Epithelial cell of proximal tubule (primary cell): ENCODE results near the gene TMC8. TPM values are rescaled to one million over a fixed set of nuclear protein-coding genes. Genes with fewer than 3 reads are reported as not detected.

Source experiments
- DNase-seq: peaks from one replicate; pipeline ENCODE4 v3.0.0-alpha.2; 2011; ENCODE audit warnings: low read depth
- H3K4me3 ChIP-seq: 2 replicates; pipeline ENCODE4 v1.5.1; 2011; ENCODE audit warnings: low read depth, mild to moderate bottlenecking, low read length
- total RNA-seq: library from RNA; depleted of rRNA; stranded (reverse); fragments of >200 nt; gene quantifications from 2 replicates; pipeline ENCODE4 v1.2.3, GENCODE V29; 2015
- TF ChIP-seq, protein P1 (sequence below): conservative IDR thresholded peaks from 2 replicates; pipeline ENCODE4 v1.5.1; 2012; ENCODE audit warnings: low read depth, mild to moderate bottlenecking, low read length

Gene TMC8
- total RNA-seq, 1 donor from 2014 or later: 1.2 TPM

DNA sequence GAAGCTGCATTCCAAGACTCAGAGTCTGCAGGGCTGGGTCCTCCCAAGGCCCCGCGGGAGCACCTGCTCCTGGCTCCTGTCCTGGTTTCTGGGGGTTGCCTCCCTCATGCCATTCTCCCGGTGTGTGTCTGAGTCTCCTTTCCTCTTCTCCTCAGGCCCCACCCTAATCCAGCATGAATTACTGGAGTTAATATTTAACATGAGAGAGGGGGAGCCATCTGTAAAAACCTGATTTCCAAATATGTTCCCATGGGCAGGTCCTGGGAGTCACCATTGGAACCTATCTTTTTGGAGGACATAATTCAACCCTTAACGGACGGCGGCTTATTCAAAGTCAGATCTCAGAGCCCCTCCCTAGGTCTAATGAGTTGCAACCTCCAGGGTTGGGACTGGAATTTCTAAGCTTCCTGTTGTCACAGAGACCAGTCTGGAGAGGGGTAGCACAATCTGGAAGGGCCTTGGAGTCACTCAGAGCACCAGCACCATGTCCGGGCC is 21.0 kb downstream of the TMC8 start:
- no peak for DNase-seq
- H3K4me3 ChIP-seq: no peak overlapping the region
- TF ChIP-seq, protein P1, sequence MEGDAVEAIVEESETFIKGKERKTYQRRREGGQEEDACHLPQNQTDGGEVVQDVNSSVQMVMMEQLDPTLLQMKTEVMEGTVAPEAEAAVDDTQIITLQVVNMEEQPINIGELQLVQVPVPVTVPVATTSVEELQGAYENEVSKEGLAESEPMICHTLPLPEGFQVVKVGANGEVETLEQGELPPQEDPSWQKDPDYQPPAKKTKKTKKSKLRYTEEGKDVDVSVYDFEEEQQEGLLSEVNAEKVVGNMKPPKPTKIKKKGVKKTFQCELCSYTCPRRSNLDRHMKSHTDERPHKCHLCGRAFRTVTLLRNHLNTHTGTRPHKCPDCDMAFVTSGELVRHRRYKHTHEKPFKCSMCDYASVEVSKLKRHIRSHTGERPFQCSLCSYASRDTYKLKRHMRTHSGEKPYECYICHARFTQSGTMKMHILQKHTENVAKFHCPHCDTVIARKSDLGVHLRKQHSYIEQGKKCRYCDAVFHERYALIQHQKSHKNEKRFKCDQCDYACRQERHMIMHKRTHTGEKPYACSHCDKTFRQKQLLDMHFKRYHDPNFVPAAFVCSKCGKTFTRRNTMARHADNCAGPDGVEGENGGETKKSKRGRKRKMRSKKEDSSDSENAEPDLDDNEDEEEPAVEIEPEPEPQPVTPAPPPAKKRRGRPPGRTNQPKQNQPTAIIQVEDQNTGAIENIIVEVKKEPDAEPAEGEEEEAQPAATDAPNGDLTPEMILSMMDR: no peak

DNA sequence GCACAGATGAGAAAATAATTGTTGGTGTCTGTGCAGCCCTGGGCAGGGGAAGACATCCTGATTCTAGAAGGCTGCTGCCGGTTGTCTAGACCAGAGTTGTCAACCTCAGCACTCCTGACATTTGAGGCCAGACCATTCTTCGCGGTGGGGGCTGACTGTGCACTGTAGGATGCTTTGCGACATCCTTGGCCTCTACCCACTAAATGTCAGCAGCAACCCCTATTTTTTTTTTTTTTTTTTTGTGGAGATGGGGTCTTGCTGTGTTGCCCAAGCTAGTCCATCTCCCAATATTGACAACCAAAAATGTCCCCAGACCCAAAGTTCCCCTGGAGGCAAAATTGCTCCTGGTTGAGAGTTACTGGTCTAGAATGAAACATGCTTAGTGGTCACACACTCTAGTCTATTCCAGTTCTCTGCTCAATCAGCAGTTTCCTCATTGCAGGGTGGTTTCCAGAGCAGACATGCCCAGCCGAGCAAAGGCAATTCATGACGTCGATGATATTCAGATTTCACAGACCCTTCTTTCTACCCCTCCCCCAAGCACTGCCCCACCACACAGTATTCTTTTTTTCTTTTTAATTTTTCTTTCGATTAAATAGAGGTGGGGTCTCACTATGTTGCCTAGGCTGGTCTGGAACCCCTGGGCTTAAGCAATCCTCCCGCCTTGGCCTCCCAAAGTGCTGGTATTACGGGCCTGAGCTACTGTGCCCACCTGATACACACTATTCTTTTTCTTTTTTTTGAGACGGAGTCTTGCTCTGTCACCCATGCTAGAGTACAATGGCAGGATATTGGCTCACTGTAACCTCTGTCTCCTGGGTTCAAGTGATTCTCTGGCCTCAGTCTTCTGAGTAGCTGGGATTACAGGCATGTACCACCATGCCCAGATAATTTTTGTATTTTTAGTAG is 24.6 kb downstream of the TMC8 start:
- H3K4me3 ChIP-seq: no peak overlapping the region
- no peak for DNase-seq
- TF ChIP-seq, protein P1: no peak

DNA sequence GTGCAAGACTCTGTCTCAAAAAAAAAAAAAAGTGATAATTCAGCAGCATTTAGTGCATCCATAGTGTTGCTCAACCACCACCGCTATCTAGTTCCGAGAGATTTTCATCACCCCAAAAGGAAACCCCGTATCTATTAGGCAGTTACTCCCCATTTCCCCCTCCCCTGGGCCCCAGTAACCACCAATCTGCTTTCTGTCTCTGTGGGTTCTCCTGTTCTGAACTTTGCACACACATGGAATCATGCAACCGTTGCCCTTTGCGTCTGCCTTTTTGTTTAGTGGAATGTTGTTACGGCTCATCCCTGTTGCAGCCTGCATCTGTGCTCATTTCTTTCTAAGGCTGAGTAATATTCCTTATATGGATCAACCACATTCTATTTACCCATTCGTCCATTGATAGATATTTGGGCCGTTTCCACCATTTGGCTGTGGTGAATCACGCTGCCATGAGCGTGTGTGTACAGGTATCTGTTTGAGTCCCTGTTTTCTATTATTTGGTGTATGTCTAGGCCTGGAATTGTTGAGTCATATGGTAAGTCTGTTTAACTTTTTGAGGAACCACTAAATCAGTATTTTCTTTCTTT is 29.1 kb downstream of the TMC8 start:
- TF ChIP-seq, protein P1: no peak
- H3K4me3 ChIP-seq: no peak overlapping the region
- DNase-seq: peak; percentile 47

DNA sequence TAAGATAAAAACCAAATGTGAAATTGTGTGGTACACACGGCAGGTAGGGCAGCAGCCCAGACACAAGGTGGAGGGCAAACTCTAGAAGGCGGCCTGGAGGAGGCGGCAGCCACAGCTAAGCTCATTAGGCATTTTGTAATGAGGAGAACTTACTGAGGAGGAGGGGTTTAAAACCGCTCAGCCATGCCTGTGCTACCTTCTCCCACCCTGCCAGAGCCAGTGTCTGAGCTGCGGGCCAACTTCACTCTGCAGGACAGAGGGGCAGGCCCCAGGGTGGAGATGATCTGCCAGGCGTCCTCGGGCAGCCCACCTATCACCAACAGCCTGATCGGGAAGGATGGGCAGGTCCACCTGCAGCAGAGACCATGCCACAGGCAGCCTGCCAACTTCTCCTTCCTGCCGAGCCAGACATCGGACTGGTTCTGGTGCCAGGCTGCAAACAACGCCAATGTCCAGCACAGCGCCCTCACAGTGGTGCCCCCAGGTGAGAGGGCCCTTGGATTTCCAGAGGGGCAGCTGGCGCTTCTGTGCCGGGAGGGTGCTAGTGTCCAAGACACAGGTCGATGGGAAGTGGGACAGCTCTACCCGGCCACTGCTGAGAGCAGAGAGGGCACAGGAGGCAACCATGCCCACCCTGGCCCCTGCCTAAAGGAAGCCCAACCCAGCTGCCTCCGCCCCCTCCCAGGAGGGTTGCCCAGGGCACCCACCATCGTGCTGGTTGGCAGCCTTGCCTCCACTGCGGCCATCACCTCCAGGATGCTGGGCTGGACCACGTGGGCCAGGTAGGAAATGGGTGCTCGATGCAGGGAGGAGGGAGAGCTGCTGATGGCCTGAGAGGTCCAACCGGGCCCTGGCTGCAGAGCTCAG is 33.5 kb downstream of the TMC8 start:
- no peak for DNase-seq
- H3K4me3 ChIP-seq: no peak overlapping the region
- TF ChIP-seq, protein P1: no peak

DNA sequence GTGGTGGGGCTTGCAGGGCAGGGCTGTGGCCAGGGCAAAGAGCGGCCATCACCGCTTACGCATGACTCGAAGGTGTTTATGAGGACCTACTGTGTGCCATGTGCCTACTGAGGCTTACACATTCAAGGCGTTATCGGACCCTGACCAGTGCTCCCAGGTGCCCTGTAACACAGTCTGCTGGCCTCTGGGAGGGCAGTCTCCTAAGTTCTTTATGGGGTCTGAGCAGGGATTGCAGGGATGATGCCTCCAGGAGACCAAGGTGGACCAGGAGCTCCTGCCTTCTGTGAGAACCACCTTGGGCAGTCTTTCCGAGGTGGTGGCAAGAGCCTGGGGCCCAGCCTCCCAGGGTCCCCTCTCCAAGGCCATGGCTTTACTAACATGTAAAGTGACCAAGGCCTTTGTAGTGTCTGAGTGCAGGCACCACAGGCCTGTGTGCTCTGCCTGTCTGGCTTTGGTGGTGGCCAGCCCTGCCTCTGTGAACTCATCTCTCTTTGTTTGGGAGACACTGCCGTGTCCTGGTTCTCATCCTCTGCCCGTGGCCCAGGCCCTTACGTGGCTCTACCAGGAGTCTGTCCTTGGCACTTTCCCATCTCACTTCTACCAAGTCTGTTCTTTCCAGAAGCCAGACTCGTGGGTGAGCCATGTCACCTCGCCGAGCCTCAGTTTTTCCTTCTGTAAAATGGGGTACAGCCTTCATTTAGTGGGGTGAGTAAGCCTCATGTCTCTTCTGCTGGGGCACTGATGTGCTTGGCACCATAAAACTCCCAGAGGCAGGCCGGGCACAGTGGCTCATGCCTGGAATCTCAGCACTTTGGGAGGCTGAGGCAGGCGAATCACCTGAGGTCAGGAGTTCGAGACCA is 34.4 kb downstream of the TMC8 start:
- no peak for DNase-seq
- H3K4me3 ChIP-seq: no peak overlapping the region
- TF ChIP-seq, protein P1: no peak

DNA sequence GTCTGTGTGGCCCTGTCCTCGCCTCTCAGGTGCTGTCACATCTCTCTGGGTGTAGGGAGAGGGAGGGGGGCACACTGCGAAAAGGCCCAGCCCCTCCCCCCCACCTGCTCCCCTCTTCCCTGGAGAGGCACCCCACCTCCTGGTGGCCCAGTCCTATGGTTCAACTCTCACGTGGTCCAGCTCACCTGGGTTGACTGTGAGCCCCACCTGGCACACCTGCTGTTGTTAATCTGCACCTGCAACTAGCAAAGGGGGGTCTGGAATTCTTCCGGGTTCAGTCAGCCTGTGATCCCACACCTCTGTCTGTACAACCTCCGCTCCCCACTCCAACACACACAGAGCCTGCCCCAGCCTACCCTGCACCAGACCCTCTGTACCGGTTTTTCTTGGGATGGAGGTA is 35.8 kb downstream of the TMC8 start:
- TF ChIP-seq, protein P1: no peak

More for the DNA sequence above, 35.8 kb downstream of the TMC8 start:
- no peak overlapping the region for H3K4me3 ChIP-seq
- DNase-seq: no peak
